ENCODE data around the gene ADAMTS17. TPM values are rescaled to one million over a fixed set of nuclear protein-coding genes. Genes with fewer than 3 reads are reported as not detected.

The ADAMTS17 gene
- total and polyA plus RNA-seq, 9 of the 15 experiments (the other 6 are each of a cell fraction or from before 2014, with no cell fraction given) = 0.01 to 0.14 (median 0.07) TPM; not detected in 6

DNA sequence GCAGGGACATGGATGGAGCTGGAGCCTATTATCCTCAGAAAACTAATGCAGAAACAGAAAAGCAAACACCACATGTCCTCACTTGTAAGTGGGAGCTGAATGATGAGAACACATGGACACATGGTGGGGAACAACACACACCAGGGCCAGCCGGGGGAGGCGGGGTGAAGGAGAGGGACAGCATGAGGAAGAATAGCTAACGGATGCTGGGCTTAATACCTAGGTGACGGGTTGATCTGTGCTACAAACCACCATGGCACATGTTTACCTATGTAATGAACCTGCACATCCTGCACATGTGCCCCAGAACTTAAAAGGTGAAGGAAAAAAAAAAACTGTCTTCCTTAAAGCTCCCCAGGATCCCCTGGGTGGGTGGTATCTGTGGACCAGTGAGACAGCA is 87.1 kb downstream of the ADAMTS17 start:
- Histone ChIP-seq H3K4me2 (ENCODE audit: insufficient read depth, low read length) (no peak overlapping the region), H3K27ac (ENCODE audit: extremely low read depth, low read depth, low read length) (no peak overlapping the region), H3K79me2 (ENCODE audit: control insufficient read depth, insufficient read depth, low read length) (no peaks in the 10 kb centered on the region), H3K9me3 (replicated peaks; ENCODE audit: control insufficient read depth, insufficient read depth, low read depth, low read length) (no peaks in the 10 kb centered on the region), H3K27me3 (ENCODE audit: control insufficient read depth in 2 of 2, insufficient read depth in 2 of 2, low read length in 2 of 2) (peaks cover 0 to 4% of the 10 kb centered on the region in 2 experiments; a peak in 1 of 5 replicates), H3K36me3 (ENCODE audit: control insufficient read depth, insufficient read depth, low read length) (no peaks in the 10 kb centered on the region), H3K4me1 (replicated peaks in 1 of 2; ENCODE audit: control insufficient read depth in 2 of 2, insufficient read depth in 2 of 2, low read length in 2 of 2) (peaks cover 0 to 3% of the 10 kb centered on the region in 2 experiments; a peak in 1 of 5 replicates), H3K4me3 (no peak overlapping the region), H3K9me1 (ENCODE audit: control insufficient read depth, insufficient read depth, low read length) (no peaks in the 10 kb centered on the region), H2AFZ (ENCODE audit: low read depth, low read length) (no peak overlapping the region), H4K20me1 (replicated peaks; ENCODE audit: control insufficient read depth, insufficient read depth, low read length) (no peaks in the 10 kb centered on the region), H3K9ac (ENCODE audit: insufficient read depth in 1 of 2, low read depth in 2 of 2, low read length in 2 of 2) (no peak overlapping the region)
- 22% methylated on average over 4 of the region's 4 CpGs for WGBS (ENCODE audit: insufficient coverage, low coverage, missing lambda C conversion rate)
- in situ Hi-C loops (cut with MboI) (no loop called here), intact Hi-C loops (cut with micrococcal nuclease) (no loop called here)
- BruUV-seq (replicated peaks) = no TSS peak
- DNase-seq (ENCODE audit: extremely low read depth in 1 of 4, low spot score in 3 of 4) (no peak), ATAC-seq (no peak), FAIRE-seq (no peak)
- CTCF ChIA-PET (ENCODE audit: low intra/inter-chr PET ratio) = no interaction called here
- POLR2A ChIA-PET = no interaction called here
- TF ChIP-seq RAD21 (CRISPR knock-in tag; conservative IDR thresholded peaks at IDR 0.05 in 1 of 2, IDR thresholded peaks at IDR 0.05 in 1 of 2) (no peak), L3MBTL2 (IDR thresholded peaks at IDR 0.05) (no peak)

DNA sequence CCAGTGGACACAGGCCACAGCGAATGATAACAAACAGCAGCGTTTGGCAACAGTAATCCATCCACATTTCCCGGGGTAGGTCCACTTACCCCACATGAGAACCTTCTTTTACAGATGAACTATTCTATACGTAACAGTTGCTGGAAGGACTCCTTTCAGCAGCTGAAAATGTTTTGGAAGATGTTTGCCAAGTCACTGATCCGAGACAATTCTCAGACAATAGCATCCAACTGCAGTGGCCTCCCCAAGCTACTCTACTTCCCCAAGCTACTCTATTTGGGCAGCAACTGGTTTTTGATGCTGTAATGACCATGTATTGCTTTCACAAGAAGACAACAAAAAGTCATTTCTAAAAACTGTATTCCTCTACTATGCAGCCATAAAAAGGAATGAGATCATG is 87.5 kb downstream of the ADAMTS17 start:
- no peak for DNase-seq (ENCODE audit: extremely low read depth in 1 of 4, low spot score in 3 of 4)
- ChIA-PET CTCF (ENCODE audit: low intra/inter-chr PET ratio) (no interaction called here), POLR2A (no interaction called here)
- no peaks in the 10 kb centered on the region for H3K9me1 ChIP-seq (ENCODE audit: control insufficient read depth, insufficient read depth, low read length)
- in situ Hi-C loops (cut with MboI) (no loop called here), intact Hi-C loops (cut with micrococcal nuclease) (no loop called here)
- no peak for TF ChIP-seq MAFK (IDR thresholded peaks at IDR 0.05; ENCODE audit: low read length)
- WGBS (ENCODE audit: insufficient coverage, low coverage, missing lambda C conversion rate) = 6% methylated on average over 5 of the region's 5 CpGs
- H3K9me3 ChIP-seq (replicated peaks; ENCODE audit: control insufficient read depth, insufficient read depth, low read depth, low read length) = no peaks in the 10 kb centered on the region
- BruUV-seq (replicated peaks) = no TSS peak
- no peaks in the 10 kb centered on the region for H3K36me3 ChIP-seq (ENCODE audit: control insufficient read depth, insufficient read depth, low read length)
- no peaks in the 10 kb centered on the region for H3K79me2 ChIP-seq (ENCODE audit: control insufficient read depth, insufficient read depth, low read length)
- H3K9ac ChIP-seq (ENCODE audit: insufficient read depth in 1 of 2, low read depth in 2 of 2, low read length in 2 of 2) = no peak overlapping the region
- H3K4me1 ChIP-seq (replicated peaks in 1 of 2; ENCODE audit: control insufficient read depth in 2 of 2, insufficient read depth in 2 of 2, low read length in 2 of 2) = peaks cover 0 to 3% of the 10 kb centered on the region in 2 experiments; a peak in 1 of 5 replicates
- no peak for ATAC-seq
- no peak for FAIRE-seq
- H3K4me3 ChIP-seq = no peak overlapping the region
- no peaks in the 10 kb centered on the region for H4K20me1 ChIP-seq (replicated peaks; ENCODE audit: control insufficient read depth, insufficient read depth, low read length)
- no peak overlapping the region for H3K27ac ChIP-seq (ENCODE audit: extremely low read depth, low read depth, low read length)
- no peak overlapping the region for H3K4me2 ChIP-seq (ENCODE audit: insufficient read depth, low read length)
- peaks cover 0 to 3% of the 10 kb centered on the region in 2 experiments; a peak in 1 of 5 replicates for H3K27me3 ChIP-seq (ENCODE audit: control insufficient read depth in 2 of 2, insufficient read depth in 2 of 2, low read length in 2 of 2)
- no peak overlapping the region for H2AFZ ChIP-seq (ENCODE audit: low read depth, low read length)
